Activated CD4-positive, alpha-beta memory T cell treated with anti-CD3 and anti-CD28 coated beads, Interleukin-2, amount 10 ng/mL, durations not matched to agents 7 days and 5 days (primary cell): ENCODE data around the gene CHAF1A. TPM values are rescaled to one million over a fixed set of nuclear protein-coding genes. Genes with fewer than 3 reads are reported as not detected.
A peak's percentile ranks its signal among the peaks of the same experiment; 100 is the strongest.

Experiments
- CTCF ChIA-PET: fragments of 350-600 bp; sonication (Branson Sonifier 250); formaldehyde crosslinking; loops from one replicate; lab custom pipeline; 2021; ENCODE audit warnings: antibody characterized with exemption, inconsistent platforms; lab: Charles Lee
- POLR2A ChIA-PET: fragments of 350-600 bp; sonication (Branson Sonifier 250); formaldehyde crosslinking; loops from one replicate; lab custom pipeline; 2021; ENCODE audit warnings: antibody characterized with exemption; lab: Charles Lee
- DNase-seq: peaks from one replicate; pipeline ENCODE4 v3.0.0-alpha.2; 2020
- H3K27ac Mint-ChIP-seq: one replicate; pipeline ENCODE4 v1.8.0; 2021; ENCODE audit warnings: mild to moderate bottlenecking, mixed read lengths
- H3K27me3 Mint-ChIP-seq: one replicate; pipeline ENCODE4 v1.8.0; 2021; ENCODE audit warnings: mixed read lengths
- H3K36me3 Mint-ChIP-seq: one replicate; pipeline ENCODE4 v1.8.0; 2021; ENCODE audit warnings: low read depth, mixed read lengths
- H3K4me1 Mint-ChIP-seq: one replicate; pipeline ENCODE4 v1.8.0; 2021; ENCODE audit warnings: mixed read lengths
- H3K4me3 Mint-ChIP-seq: one replicate; pipeline ENCODE4 v1.8.0; 2021; ENCODE audit warnings: mild to moderate bottlenecking, mixed read lengths
- H3K9me3 Mint-ChIP-seq: one replicate; pipeline ENCODE4 v1.8.0; 2021; ENCODE audit warnings: mixed read lengths
- total RNA-seq, 2 experiments: library from RNA; stranded (reverse); gene quantifications; one replicate each; pipeline ENCODE4 v1.2.3, GENCODE V29; 2021

The CHAF1A gene
- total RNA-seq, 2 experiments from 2014 or later = 71.7 to 82.5 TPM

GRCh38 chr19:4441994-4442818 is 39.8 kb downstream of the CHAF1A start:
- H3K36me3 Mint-ChIP-seq = peaks cover 28% of the 10 kb centered on the region
- DNase-seq = no peak
- ChIA-PET POLR2A (no interaction called here), CTCF (no interaction called here)
- peaks cover 2% of the 10 kb centered on the region for H3K4me1 Mint-ChIP-seq
- peak overlapping the region; percentile 53 for H3K27ac Mint-ChIP-seq
- H3K4me3 Mint-ChIP-seq = no peak overlapping the region
- no peaks in the 10 kb centered on the region for H3K9me3 Mint-ChIP-seq
- H3K27me3 Mint-ChIP-seq = no peaks in the 10 kb centered on the region

GRCh38 chr19:4442819-4443146 is 40.3 kb downstream of the CHAF1A start:
- Mint-ChIP-seq H3K27ac (no peak overlapping the region), H3K27me3 (no peaks in the 10 kb centered on the region), H3K9me3 (no peaks in the 10 kb centered on the region), H3K4me1 (peaks cover 2% of the 10 kb centered on the region), H3K4me3 (no peak overlapping the region), H3K36me3 (peaks cover 32% of the 10 kb centered on the region)
- POLR2A ChIA-PET = no interaction called here
- CTCF ChIA-PET = no interaction called here
- no peak for DNase-seq

- Mint-ChIP-seq H3K36me3 (peaks cover 29% of the 10 kb centered on the region), H3K4me1 (peaks cover 2% of the 10 kb centered on the region), H3K4me3 (no peak overlapping the region), H3K27ac (no peak overlapping the region), H3K27me3 (no peaks in the 10 kb centered on the region), H3K9me3 (no peaks in the 10 kb centered on the region)
- DNase-seq = no peak
- ChIA-PET POLR2A (interaction anchor here (1.2 kb wide), 1 partner anchor 14 kb away, joined by 4 read pairs; no protein-coding TSS in a partner anchor), CTCF (no interaction called here)
These were observed 40.7 kb downstream of the CHAF1A start for GRCh38 chr19:4443188-4443587.

- no peaks in the 10 kb centered on the region for H3K27me3 Mint-ChIP-seq
- POLR2A ChIA-PET = interaction anchor here (1.2 kb wide), 1 partner anchor 13 kb away, joined by 4 read pairs; no protein-coding TSS in a partner anchor
- H3K4me3 Mint-ChIP-seq = no peak overlapping the region
- no peaks in the 10 kb centered on the region for H3K9me3 Mint-ChIP-seq
- H3K27ac Mint-ChIP-seq = no peak overlapping the region
- no peak for DNase-seq
- CTCF ChIA-PET = no interaction called here
- peaks cover 2% of the 10 kb centered on the region for H3K4me1 Mint-ChIP-seq
- H3K36me3 Mint-ChIP-seq = peaks cover 33% of the 10 kb centered on the region
These were observed 41.7 kb downstream of the CHAF1A start for GRCh38 chr19:4443966-4444764.

GRCh38 chr19:4444765-4445741 is 42.6 kb downstream of the CHAF1A start:
- POLR2A ChIA-PET = interaction anchor here (0.7 kb wide), 1 partner anchor 13 kb away, joined by 3 read pairs; no protein-coding TSS in a partner anchor

GRCh38 chr19:4445963-4446703 is 43.7 kb downstream of the CHAF1A start:
- peaks cover 2% of the 10 kb centered on the region for H3K4me1 Mint-ChIP-seq
- H3K36me3 Mint-ChIP-seq = peaks cover 37% of the 10 kb centered on the region
- ChIA-PET POLR2A (interaction anchor here (1.7 kb wide), 1 partner anchor 11 kb away, joined by 5 read pairs; no protein-coding TSS in a partner anchor), CTCF (no interaction called here)
- no peak overlapping the region for H3K4me3 Mint-ChIP-seq
- no peaks in the 10 kb centered on the region for H3K9me3 Mint-ChIP-seq
- no peaks in the 10 kb centered on the region for H3K27me3 Mint-ChIP-seq
- no peak for DNase-seq
- no peak overlapping the region for H3K27ac Mint-ChIP-seq

More at GRCh38 chr19:4444765-4445741, 42.6 kb downstream of the CHAF1A start:
- no peak overlapping the region for H3K4me3 Mint-ChIP-seq
- H3K9me3 Mint-ChIP-seq = no peaks in the 10 kb centered on the region
- H3K27ac Mint-ChIP-seq = no peak overlapping the region
- no peaks in the 10 kb centered on the region for H3K27me3 Mint-ChIP-seq
- H3K4me1 Mint-ChIP-seq = peaks cover 2% of the 10 kb centered on the region
- no peak for DNase-seq
- peaks cover 34% of the 10 kb centered on the region for H3K36me3 Mint-ChIP-seq
- CTCF ChIA-PET = interaction anchor here (0.6 kb wide), 1 partner anchor 50 kb away, joined by 3 read pairs; no protein-coding TSS in a partner anchor

GRCh38 chr19:4446704-4447200 is 44.3 kb downstream of the CHAF1A start:
- H3K4me3 Mint-ChIP-seq = no peak overlapping the region
- no peak overlapping the region for H3K27ac Mint-ChIP-seq
- H3K9me3 Mint-ChIP-seq = no peaks in the 10 kb centered on the region
- H3K27me3 Mint-ChIP-seq = no peaks in the 10 kb centered on the region
- H3K4me1 Mint-ChIP-seq = peaks cover 2% of the 10 kb centered on the region
- CTCF ChIA-PET = no interaction called here
- POLR2A ChIA-PET = interaction anchor here (1.7 kb wide), 1 partner anchor 10 kb away, joined by 5 read pairs; no protein-coding TSS in a partner anchor
- peaks cover 37% of the 10 kb centered on the region for H3K36me3 Mint-ChIP-seq
- no peak for DNase-seq

- no peak for DNase-seq
- ChIA-PET CTCF (no interaction called here), POLR2A (interaction anchor here (1.7 kb wide), 1 partner anchor 9 kb away, joined by 5 read pairs; no protein-coding TSS in a partner anchor)
- Mint-ChIP-seq H3K4me1 (no peaks in the 10 kb centered on the region), H3K9me3 (no peaks in the 10 kb centered on the region), H3K4me3 (no peak overlapping the region), H3K27me3 (no peaks in the 10 kb centered on the region), H3K27ac (no peak overlapping the region), H3K36me3 (peaks cover 31% of the 10 kb centered on the region)
These were observed 45.1 kb downstream of the CHAF1A start for GRCh38 chr19:4447327-4448146.

- ChIA-PET POLR2A (no interaction called here), CTCF (no interaction called here)
- no peak for DNase-seq
- H3K27ac Mint-ChIP-seq = no peak overlapping the region
- H3K9me3 Mint-ChIP-seq = no peaks in the 10 kb centered on the region
- H3K4me3 Mint-ChIP-seq = no peak overlapping the region
- no peaks in the 10 kb centered on the region for H3K4me1 Mint-ChIP-seq
- no peaks in the 10 kb centered on the region for H3K27me3 Mint-ChIP-seq
- H3K36me3 Mint-ChIP-seq = peaks cover 27% of the 10 kb centered on the region
These were observed 45.9 kb downstream of the CHAF1A start for GRCh38 chr19:4448147-4448985.

- no peak overlapping the region for H3K4me3 Mint-ChIP-seq
- no peaks in the 10 kb centered on the region for H3K9me3 Mint-ChIP-seq
- ChIA-PET POLR2A (interaction anchor here (0.6 kb wide), 1 partner anchor 8 kb away, joined by 3 read pairs; no protein-coding TSS in a partner anchor), CTCF (no interaction called here)
- no peaks in the 10 kb centered on the region for H3K4me1 Mint-ChIP-seq
- DNase-seq = no peak
- H3K27ac Mint-ChIP-seq = no peak overlapping the region
- H3K27me3 Mint-ChIP-seq = no peaks in the 10 kb centered on the region
- peaks cover 25% of the 10 kb centered on the region for H3K36me3 Mint-ChIP-seq
These were observed 46.7 kb downstream of the CHAF1A start for GRCh38 chr19:4449022-4449638.
